ENCODE measurements around the gene PHEX.
"Not testable (repeated sequence)": the region's sequence is repeated elsewhere in the genome, so short reads cannot be mapped to it uniquely, and the experiment has no call there.

- TF ChIP-seq CTCF (IDR thresholded peaks at IDR 0.05; ENCODE audit: low read length); EZH2 (optimal IDR thresholded peaks at IDR 0.05; ENCODE audit: low read depth, low read length); EZH2phosphoT487 (IDR thresholded peaks at IDR 0.05; ENCODE audit: low read length): not testable (repeated sequence)
Observed at GRCh38 chrX:22289209-22289608, 257.1 kb downstream of the PHEX start.

All from MM.1S (cell line).